Testis (tissue), 2 donors: ENCODE results near the gene LIMS4.
"Not testable (repeated sequence)": the region's sequence is repeated elsewhere in the genome, so short reads cannot be mapped to it uniquely, and the experiment has no call there.

Experiments used
- POLR2A ChIP-seq: fragments of 450-650 bp; IDR thresholded peaks from one replicate; pipeline ENCODE4 v1.6.1; 2017; ENCODE audit warnings: antibody characterized with exemption, mild to moderate bottlenecking, moderate library complexity
- TF ChIP-seq, protein P1 (sequence below), 3 experiments: fragments of 450-650 bp in 2 of 3; fragments of 200-600 bp in 1 of 3; sonication (generic) in 1 of 3; IDR thresholded peaks; one replicate each; pipeline ENCODE4 v1.5.1; 2016 to 2019; ENCODE audit warnings: antibody characterized with exemption in 3 of 3, mild to moderate bottlenecking in 2 of 3, moderate library complexity in 1 of 3

DNA sequence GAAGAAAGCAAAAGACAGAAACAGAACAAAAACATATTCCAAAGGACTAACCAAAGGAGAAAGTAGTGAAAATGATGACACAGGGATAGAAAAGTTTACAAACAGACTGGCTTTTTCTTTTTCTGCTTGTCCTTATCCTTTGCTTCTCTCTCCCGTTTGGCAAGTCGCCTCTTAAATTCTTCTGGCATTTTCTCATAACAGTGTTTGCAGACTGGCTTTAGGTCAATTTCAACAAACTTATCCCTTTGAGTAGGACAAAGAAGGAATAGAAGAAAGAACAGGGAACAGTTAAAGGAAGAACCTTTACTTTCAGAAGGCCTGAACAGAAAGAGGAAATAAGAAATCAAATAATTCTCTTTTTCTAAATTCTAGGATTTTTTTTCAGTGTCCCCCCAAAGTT is 26.0 kb downstream of the LIMS4 start:
- TF ChIP-seq, protein P1, sequence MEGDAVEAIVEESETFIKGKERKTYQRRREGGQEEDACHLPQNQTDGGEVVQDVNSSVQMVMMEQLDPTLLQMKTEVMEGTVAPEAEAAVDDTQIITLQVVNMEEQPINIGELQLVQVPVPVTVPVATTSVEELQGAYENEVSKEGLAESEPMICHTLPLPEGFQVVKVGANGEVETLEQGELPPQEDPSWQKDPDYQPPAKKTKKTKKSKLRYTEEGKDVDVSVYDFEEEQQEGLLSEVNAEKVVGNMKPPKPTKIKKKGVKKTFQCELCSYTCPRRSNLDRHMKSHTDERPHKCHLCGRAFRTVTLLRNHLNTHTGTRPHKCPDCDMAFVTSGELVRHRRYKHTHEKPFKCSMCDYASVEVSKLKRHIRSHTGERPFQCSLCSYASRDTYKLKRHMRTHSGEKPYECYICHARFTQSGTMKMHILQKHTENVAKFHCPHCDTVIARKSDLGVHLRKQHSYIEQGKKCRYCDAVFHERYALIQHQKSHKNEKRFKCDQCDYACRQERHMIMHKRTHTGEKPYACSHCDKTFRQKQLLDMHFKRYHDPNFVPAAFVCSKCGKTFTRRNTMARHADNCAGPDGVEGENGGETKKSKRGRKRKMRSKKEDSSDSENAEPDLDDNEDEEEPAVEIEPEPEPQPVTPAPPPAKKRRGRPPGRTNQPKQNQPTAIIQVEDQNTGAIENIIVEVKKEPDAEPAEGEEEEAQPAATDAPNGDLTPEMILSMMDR (IDR thresholded peaks at IDR 0.05): not testable (repeated sequence)
- not testable (repeated sequence) for TF ChIP-seq POLR2A
